Measurements from ENCODE around the gene BCL2.

- TF ChIP-seq CTCF (IDR thresholded peaks at IDR 0.05) (no peak), POLR2A (IDR thresholded peaks at IDR 0.05) (no peak)
Measured at GRCh38 chr18:63253014-63253413, 66.6 kb downstream of the BCL2 start.
